Vagina (tissue), 2 donors: ENCODE results near the gene CREBBP.

Experiments
- POLR2A ChIP-seq, 2 donors: fragments of 450-650 bp; IDR thresholded peaks; one replicate each; pipeline ENCODE4 v1.6.1; 2017; ENCODE audit warnings: antibody characterized with exemption in 2 of 2, mild to moderate bottlenecking in 2 of 2, moderate library complexity in 2 of 2
- POLR2AphosphoS5 ChIP-seq, 2 donors: sonication (generic); formaldehyde crosslinking; IDR thresholded peaks; one replicate each; pipeline ENCODE4 v1.9.0; 2017; ENCODE audit warnings: antibody characterized with exemption in 2 of 2, mild to moderate bottlenecking in 2 of 2, low read depth in 1 of 2; ENCODE audit not compliant: insufficient read depth in 1 of 2
- TF ChIP-seq, protein P1 (sequence below), 3 experiments: fragments of 450-650 bp in 2 of 3; fragments of 200-600 bp in 1 of 3; sonication (generic) in 1 of 3; IDR thresholded peaks; one replicate each; pipeline ENCODE4 v1.5.1; 2017 to 2019; ENCODE audit warnings: antibody characterized with exemption in 3 of 3, mild to moderate bottlenecking in 2 of 3, moderate library complexity in 2 of 3

DNA sequence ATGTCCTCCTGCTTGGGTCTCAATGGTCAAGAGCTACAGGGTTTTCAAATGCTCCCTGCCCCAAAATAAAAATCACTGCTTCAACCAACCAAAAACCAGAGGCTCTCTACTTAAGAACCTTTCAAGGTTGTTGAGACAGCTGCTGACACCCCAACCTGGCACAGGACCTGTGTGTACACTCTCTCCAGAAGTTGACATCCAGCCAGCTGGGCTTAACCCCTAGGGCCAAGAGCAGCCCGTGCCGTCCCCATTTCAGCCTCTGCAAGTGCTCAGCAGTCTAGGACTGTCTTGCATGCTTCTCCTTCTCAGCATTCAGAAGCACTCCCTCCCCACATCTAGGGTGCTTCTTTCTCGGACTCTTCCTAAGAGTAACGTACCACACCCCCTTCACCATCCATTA is 104.2 kb downstream of the CREBBP start:
- TF ChIP-seq, protein P1, sequence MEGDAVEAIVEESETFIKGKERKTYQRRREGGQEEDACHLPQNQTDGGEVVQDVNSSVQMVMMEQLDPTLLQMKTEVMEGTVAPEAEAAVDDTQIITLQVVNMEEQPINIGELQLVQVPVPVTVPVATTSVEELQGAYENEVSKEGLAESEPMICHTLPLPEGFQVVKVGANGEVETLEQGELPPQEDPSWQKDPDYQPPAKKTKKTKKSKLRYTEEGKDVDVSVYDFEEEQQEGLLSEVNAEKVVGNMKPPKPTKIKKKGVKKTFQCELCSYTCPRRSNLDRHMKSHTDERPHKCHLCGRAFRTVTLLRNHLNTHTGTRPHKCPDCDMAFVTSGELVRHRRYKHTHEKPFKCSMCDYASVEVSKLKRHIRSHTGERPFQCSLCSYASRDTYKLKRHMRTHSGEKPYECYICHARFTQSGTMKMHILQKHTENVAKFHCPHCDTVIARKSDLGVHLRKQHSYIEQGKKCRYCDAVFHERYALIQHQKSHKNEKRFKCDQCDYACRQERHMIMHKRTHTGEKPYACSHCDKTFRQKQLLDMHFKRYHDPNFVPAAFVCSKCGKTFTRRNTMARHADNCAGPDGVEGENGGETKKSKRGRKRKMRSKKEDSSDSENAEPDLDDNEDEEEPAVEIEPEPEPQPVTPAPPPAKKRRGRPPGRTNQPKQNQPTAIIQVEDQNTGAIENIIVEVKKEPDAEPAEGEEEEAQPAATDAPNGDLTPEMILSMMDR (IDR thresholded peaks at IDR 0.05), result no peak
- no peak for TF ChIP-seq POLR2A (IDR thresholded peaks at IDR 0.05)
- no peak for TF ChIP-seq POLR2AphosphoS5 (IDR thresholded peaks at IDR 0.05; ENCODE audit: insufficient read depth in 1 of 2, low read depth in 1 of 2)
